Neural progenitor cell (in vitro differentiated cells): ENCODE results near the gene ITGAD. TPM values are rescaled to one million over a fixed set of nuclear protein-coding genes. Genes with fewer than 3 reads are reported as not detected.

Source experiments
- DNase-seq: peaks from one replicate; pipeline ENCODE4 v3.0.0-alpha.2; 2016; ENCODE audit warnings: low spot score
- H2AFZ ChIP-seq: fragments of 200-600 bp; sonication (generic); replicated peaks from 2 replicates; pipeline ENCODE4 v1.6.1; 2016; ENCODE audit warnings: antibody characterized with exemption
- H3F3A ChIP-seq: fragments of 200-600 bp; sonication (generic); 2 replicates; pipeline ENCODE4 v1.6.1; 2016; ENCODE audit warnings: antibody characterized with exemption, low read depth
- H3K27ac ChIP-seq: fragments of 200-600 bp; sonication (generic); 2 replicates; pipeline ENCODE4 v1.5.1; 2016; ENCODE audit warnings: mild to moderate bottlenecking
- H3K27me3 ChIP-seq: fragments of 200-600 bp; sonication (generic); 2 replicates; pipeline ENCODE4 v1.6.1; 2016; ENCODE audit warnings: mild to moderate bottlenecking, moderate library complexity
- H3K36me3 ChIP-seq: fragments of 200-600 bp; sonication (generic); 2 replicates; pipeline ENCODE4 v1.5.1; 2016
- H3K4me1 ChIP-seq: fragments of 200-600 bp; sonication (generic); 2 replicates; pipeline ENCODE4 v1.6.1; 2016; ENCODE audit warnings: mixed run types
- H3K4me2 ChIP-seq: fragments of 200-600 bp; sonication (generic); 2 replicates; pipeline ENCODE4 v1.6.1; 2016
- H3K4me3 ChIP-seq: fragments of 200-600 bp; sonication (generic); 2 replicates; pipeline ENCODE4 v1.5.1; 2016
- H3K79me2 ChIP-seq: fragments of 200-600 bp; sonication (generic); 2 replicates; pipeline ENCODE4 v1.6.1; 2016; ENCODE audit warnings: low read depth
- H3K9ac ChIP-seq: fragments of 200-600 bp; sonication (generic); 2 replicates; pipeline ENCODE4 v1.6.1; 2016
- H3K9me3 ChIP-seq: fragments of 200-600 bp; sonication (generic); 2 replicates; pipeline ENCODE4 v1.5.1; 2016; ENCODE audit warnings: low read depth
- H4K20me1 ChIP-seq: fragments of 200-600 bp; sonication (generic); 2 replicates; pipeline ENCODE4 v1.6.1; 2016; ENCODE audit warnings: low read depth
- H3K27ac Mint-ChIP-seq: 3 replicates; pipeline ENCODE4 v1.8.0; 2021; ENCODE audit warnings: mixed read lengths
- H3K27me3 Mint-ChIP-seq: 2 replicates; pipeline ENCODE4 v1.8.0; 2022; ENCODE audit warnings: low read depth, mild to moderate bottlenecking, inconsistent platforms, moderate library complexity, mixed read lengths; ENCODE audit not compliant: insufficient read depth
- H3K36me3 Mint-ChIP-seq: 3 replicates; pipeline ENCODE4 v1.8.0; 2021; ENCODE audit warnings: mixed read lengths
- H3K4me1 Mint-ChIP-seq: 3 replicates; pipeline ENCODE4 v1.8.0; 2021; ENCODE audit warnings: mixed read lengths
- H3K4me3 Mint-ChIP-seq: 3 replicates; pipeline ENCODE4 v1.8.0; 2021; ENCODE audit warnings: mild to moderate bottlenecking, moderate library complexity, mixed read lengths
- H3K9me3 Mint-ChIP-seq: 3 replicates; pipeline ENCODE4 v1.8.0; 2020; ENCODE audit warnings: mixed read lengths
- CTCF ChIP-seq: fragments of 200-600 bp; sonication (generic); IDR thresholded peaks from 2 replicates; pipeline ENCODE4 v1.5.1; 2017; ENCODE audit warnings: antibody characterized with exemption, mild to moderate bottlenecking
- EZH2 ChIP-seq: fragments of 200-600 bp; sonication (generic); IDR thresholded peaks from 2 replicates; pipeline ENCODE4 v1.6.1; 2017; ENCODE audit warnings: antibody characterized with exemption, mild to moderate bottlenecking, moderate library complexity
- EZH2phosphoT487 ChIP-seq: fragments of 200-600 bp; sonication (generic); IDR thresholded peaks from 2 replicates; pipeline ENCODE4 v1.6.1; 2017; ENCODE audit warnings: antibody characterized with exemption
- total RNA-seq: library from RNA; depleted of rRNA; stranded (reverse); fragments of >200 nt; gene quantifications from 2 replicates; pipeline ENCODE4 v1.2.3, GENCODE V29; 2015; ENCODE audit warnings: low replicate concordance

ITGAD gene
- total RNA-seq, 1 donor from 2014 or later = not detected

GRCh38 chr16:31386157-31386984, 6.8 kb upstream of the ITGAD start:
- Mint-ChIP-seq H3K27ac (no peak overlapping the region), H3K9me3 (no peaks in the 10 kb centered on the region), H3K36me3 (no peaks in the 10 kb centered on the region), H3K27me3 (peaks cover 8% of the 10 kb centered on the region), H3K4me1 (peaks cover 13% of the 10 kb centered on the region), H3K4me3 (no peak overlapping the region)
- H3K36me3 ChIP-seq = no peaks in the 10 kb centered on the region
- H3K79me2 ChIP-seq = no peaks in the 10 kb centered on the region
- no peak overlapping the region for H3K4me2 ChIP-seq
- no peak overlapping the region for H3K9ac ChIP-seq
- H3K4me1 ChIP-seq = no peaks in the 10 kb centered on the region
- no peaks in the 10 kb centered on the region for H4K20me1 ChIP-seq
- TF ChIP-seq EZH2phosphoT487 = no peak
- TF ChIP-seq EZH2 = no peak
- no peak for TF ChIP-seq CTCF
- no peaks in the 10 kb centered on the region for H3K27me3 ChIP-seq
- H3K9me3 ChIP-seq = no peaks in the 10 kb centered on the region
- no peak for DNase-seq
- H3K4me3 ChIP-seq = no peak overlapping the region
- no peak overlapping the region for H2AFZ ChIP-seq
- H3F3A ChIP-seq = no peaks in the 10 kb centered on the region
- no peak overlapping the region for H3K27ac ChIP-seq

GRCh38 chr16:31388535-31388934, 4.6 kb upstream of the ITGAD start:
- Mint-ChIP-seq H3K36me3 (no peaks in the 10 kb centered on the region), H3K4me3 (no peak overlapping the region), H3K27me3 (no peaks in the 10 kb centered on the region), H3K27ac (no peak overlapping the region), H3K9me3 (no peaks in the 10 kb centered on the region), H3K4me1 (peaks cover 9% of the 10 kb centered on the region)
- no peaks in the 10 kb centered on the region for H3K36me3 ChIP-seq
- H3K4me2 ChIP-seq = no peak overlapping the region
- TF ChIP-seq CTCF (no peak), EZH2 (no peak), EZH2phosphoT487 (no peak)
- no peak for DNase-seq
- no peaks in the 10 kb centered on the region for H3K4me1 ChIP-seq
- H3K9me3 ChIP-seq = no peaks in the 10 kb centered on the region
- no peaks in the 10 kb centered on the region for H3K79me2 ChIP-seq
- H3K4me3 ChIP-seq = no peak overlapping the region
- H2AFZ ChIP-seq = no peak overlapping the region
- H3F3A ChIP-seq = no peaks in the 10 kb centered on the region
- no peaks in the 10 kb centered on the region for H4K20me1 ChIP-seq
- H3K27ac ChIP-seq = no peak overlapping the region
- H3K27me3 ChIP-seq = no peaks in the 10 kb centered on the region
- no peak overlapping the region for H3K9ac ChIP-seq

- Mint-ChIP-seq H3K36me3 (no peaks in the 10 kb centered on the region), H3K27me3 (peaks cover 5% of the 10 kb centered on the region), H3K9me3 (no peaks in the 10 kb centered on the region), H3K4me3 (no peak overlapping the region), H3K27ac (no peak overlapping the region), H3K4me1 (peaks cover 9% of the 10 kb centered on the region)
- Histone ChIP-seq H3K4me1 (no peaks in the 10 kb centered on the region), H3K27me3 (no peaks in the 10 kb centered on the region), H3K4me3 (no peak overlapping the region), H3K27ac (no peak overlapping the region), H2AFZ (no peak overlapping the region), H3K36me3 (no peaks in the 10 kb centered on the region), H3K79me2 (no peaks in the 10 kb centered on the region), H3F3A (no peaks in the 10 kb centered on the region), H4K20me1 (no peaks in the 10 kb centered on the region), H3K4me2 (no peak overlapping the region), H3K9me3 (no peaks in the 10 kb centered on the region), H3K9ac (no peak overlapping the region)
- DNase-seq = no peak
- TF ChIP-seq CTCF (no peak), EZH2phosphoT487 (no peak), EZH2 (no peak)
Measured at GRCh38 chr16:31390504-31391041, 2.6 kb upstream of the ITGAD start.
